ENCODE results near the gene IRF5.
"Not testable (repeated sequence)": the region's sequence is repeated elsewhere in the genome, so short reads cannot be mapped to it uniquely, and the experiment has no call there.

IRF5 gene

DNA sequence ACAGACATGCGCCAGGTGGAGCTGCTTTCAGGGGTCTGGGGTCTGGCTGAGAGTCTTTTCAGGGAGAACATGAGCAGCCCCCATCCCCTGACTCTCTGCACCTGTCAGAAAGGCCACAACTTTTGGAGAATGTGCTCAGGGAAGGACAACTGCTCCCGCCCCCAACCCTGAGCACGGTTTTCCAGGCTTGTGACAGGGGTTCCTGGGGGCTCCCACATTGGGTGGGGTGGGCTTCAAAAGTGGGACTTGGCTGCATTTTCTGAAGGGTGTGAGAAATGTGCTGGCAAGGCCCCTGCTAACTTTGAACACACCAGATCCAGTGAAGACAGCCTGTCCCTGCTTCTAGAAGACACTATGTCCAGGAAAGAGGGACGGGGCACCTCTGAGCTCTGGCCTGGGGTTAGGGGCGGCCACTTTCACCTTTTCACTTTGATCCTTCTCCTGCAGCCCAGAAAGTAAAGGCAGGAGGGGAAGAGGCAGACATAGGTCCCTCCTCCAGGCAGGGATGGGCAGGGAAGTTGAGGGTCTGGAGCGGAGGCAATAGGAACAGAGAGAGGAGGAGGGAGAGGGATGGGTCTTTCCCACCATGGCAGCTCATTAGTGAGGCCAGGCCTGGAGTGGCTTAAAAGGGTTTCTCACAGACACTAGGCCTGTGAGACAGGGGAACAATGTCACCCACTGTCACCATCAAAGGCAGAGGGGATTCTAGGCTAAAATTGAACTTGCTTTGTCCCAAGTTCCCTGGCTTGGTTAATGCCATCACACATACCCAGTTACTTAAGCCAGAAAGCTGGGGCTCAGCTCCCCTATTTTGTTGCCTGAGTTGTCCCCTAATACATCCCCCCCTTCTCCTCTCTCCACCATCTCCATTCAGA is 28.7 kb upstream of the IRF5 start:
- TF ChIP-seq, protein P1, sequence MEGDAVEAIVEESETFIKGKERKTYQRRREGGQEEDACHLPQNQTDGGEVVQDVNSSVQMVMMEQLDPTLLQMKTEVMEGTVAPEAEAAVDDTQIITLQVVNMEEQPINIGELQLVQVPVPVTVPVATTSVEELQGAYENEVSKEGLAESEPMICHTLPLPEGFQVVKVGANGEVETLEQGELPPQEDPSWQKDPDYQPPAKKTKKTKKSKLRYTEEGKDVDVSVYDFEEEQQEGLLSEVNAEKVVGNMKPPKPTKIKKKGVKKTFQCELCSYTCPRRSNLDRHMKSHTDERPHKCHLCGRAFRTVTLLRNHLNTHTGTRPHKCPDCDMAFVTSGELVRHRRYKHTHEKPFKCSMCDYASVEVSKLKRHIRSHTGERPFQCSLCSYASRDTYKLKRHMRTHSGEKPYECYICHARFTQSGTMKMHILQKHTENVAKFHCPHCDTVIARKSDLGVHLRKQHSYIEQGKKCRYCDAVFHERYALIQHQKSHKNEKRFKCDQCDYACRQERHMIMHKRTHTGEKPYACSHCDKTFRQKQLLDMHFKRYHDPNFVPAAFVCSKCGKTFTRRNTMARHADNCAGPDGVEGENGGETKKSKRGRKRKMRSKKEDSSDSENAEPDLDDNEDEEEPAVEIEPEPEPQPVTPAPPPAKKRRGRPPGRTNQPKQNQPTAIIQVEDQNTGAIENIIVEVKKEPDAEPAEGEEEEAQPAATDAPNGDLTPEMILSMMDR (IDR thresholded peaks at IDR 0.05; ENCODE audit: borderline replicate concordance, insufficient read depth, low read depth, low read length): no peak
- H3K4me3 ChIP-seq (ENCODE audit: low read depth, low read length): no peak overlapping the region

DNA sequence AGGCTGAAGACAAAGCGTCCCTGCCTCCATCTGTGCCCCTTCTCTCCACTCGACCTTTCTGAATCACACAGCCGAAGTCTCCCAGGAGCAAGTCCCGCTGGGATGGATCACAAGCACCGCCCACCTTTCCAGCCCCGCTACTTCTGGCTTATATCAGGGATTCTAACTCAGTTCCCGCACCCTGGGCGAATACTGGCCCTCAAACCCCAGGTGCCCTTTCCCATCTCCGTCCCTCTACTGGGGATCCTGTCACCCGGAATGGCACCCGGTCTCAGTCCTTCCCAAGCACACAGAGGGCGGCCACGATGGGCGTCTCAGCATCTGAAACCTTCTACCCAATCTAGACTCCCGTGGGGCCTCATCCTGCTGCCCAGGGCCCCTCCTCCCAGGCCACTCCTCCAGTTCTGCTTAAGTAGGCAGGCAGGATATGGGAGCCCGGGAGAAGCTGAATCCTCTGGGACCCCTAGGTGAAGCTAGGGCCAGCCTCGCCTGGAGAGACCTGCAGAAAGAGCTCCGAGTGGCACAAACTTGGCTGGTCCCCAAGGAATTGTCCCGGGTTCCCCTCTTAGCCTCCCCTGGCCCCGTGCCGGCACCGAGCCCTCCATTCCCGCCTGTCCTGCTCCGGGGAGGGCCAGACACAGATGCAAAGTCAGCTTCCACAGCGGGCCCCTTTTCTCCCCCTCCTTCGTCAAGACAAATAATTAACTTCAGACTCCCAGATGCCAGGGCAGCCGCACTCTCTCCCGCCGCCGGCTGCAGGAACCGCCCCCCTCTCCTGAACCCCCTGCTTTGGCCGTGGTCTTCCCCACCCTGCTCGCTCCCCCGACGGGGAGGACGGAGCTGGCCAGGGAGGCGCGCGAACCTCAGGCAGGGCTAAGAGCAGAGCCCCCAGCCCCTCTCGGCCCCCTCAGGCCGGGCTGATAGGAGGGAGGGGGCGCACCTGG is 27.8 kb upstream of the IRF5 start:
- TF ChIP-seq, protein P1 (IDR thresholded peaks at IDR 0.05; ENCODE audit: borderline replicate concordance, insufficient read depth, low read depth, low read length): no peak
- H3K4me3 ChIP-seq (ENCODE audit: low read depth, low read length): no peak overlapping the region

DNA sequence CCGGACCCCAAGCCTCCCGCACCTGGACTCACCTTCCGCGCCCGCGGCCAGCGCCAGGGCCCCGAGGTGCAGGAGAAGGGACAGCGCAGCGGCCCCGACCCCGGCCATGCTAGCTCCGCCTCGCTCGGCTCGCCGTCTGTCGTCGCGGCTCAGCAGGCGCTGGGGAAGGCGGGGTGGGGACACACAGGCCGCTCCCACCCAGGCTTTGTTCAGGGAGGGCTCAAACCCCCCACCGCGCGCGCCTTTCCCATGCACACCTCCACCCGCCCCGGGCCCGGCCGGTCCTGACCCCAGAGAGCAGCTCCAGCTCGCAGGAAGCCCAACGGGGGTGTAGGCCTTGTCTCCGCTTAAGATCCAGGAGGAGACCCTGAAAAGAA is 27.2 kb upstream of the IRF5 start, which contains the start of gene KCP:
TSS of gene KCP (minus strand) at position 141 of the 377 bp plus-strand sequence. CDS start at position 108, 33 bp downstream.
- TF ChIP-seq, protein P1 (IDR thresholded peaks at IDR 0.05; ENCODE audit: borderline replicate concordance, insufficient read depth, low read depth, low read length): no peak
- H3K4me3 ChIP-seq (ENCODE audit: low read depth, low read length): no peak within 1 kb of the TSS

DNA sequence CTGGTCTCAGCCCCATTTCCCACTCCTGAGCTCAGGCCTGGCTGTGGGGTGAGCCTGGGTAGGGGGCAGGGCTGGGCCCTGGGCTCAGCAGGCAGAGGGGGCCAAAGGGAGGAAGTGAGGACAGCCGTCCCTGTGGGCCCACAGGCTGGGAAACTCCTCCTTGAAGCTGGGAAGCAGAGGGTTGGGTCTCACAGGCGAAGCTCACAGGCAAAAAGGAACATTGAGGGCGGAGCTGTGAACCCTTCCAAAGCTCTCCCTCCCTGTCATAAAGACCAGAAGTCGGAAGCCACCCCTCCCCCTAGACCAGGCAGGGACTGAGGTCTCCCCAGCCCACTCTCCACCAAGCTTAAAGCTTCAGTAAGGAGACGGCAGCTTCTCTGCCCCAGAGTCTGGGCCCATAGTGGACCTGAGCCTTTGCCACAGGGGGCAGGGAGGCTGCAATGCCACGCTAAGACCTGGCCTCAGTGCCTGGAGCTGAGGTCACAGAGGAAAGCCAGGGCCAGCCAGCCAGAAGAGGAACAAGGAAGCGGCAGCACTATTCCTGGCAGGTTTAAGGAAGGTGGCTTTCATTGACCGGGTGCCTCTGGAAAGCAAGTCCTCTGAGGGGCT is 26.2 kb upstream of the IRF5 start:
- no peak overlapping the region for H3K4me3 ChIP-seq (ENCODE audit: low read depth, low read length)
- TF ChIP-seq, protein P1 (IDR thresholded peaks at IDR 0.05; ENCODE audit: borderline replicate concordance, insufficient read depth, low read depth, low read length): no peak

DNA sequence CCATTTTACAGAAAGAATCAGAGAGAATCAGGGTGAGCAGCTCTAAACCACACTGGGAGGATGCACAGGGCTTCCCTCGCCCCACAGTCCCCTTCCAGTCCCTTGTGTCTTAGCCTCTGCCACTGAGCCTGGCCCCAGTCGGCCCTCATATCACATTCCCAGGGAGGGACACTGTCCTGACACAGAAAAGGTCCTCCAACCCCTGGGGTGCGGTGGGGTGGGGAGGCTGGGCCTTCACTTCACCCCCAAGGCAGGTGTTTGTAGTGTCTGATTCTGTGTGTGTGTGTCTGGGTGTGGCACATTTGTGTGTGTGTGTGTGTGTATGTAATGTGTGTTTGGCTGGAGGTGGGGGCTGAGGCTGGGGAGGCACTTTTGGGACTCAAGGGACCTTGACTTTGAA is 25.4 kb upstream of the IRF5 start:
- TF ChIP-seq, protein P1 (IDR thresholded peaks at IDR 0.05; ENCODE audit: borderline replicate concordance, insufficient read depth, low read depth, low read length): no peak
- H3K4me3 ChIP-seq (ENCODE audit: low read depth, low read length): no peak overlapping the region

DNA sequence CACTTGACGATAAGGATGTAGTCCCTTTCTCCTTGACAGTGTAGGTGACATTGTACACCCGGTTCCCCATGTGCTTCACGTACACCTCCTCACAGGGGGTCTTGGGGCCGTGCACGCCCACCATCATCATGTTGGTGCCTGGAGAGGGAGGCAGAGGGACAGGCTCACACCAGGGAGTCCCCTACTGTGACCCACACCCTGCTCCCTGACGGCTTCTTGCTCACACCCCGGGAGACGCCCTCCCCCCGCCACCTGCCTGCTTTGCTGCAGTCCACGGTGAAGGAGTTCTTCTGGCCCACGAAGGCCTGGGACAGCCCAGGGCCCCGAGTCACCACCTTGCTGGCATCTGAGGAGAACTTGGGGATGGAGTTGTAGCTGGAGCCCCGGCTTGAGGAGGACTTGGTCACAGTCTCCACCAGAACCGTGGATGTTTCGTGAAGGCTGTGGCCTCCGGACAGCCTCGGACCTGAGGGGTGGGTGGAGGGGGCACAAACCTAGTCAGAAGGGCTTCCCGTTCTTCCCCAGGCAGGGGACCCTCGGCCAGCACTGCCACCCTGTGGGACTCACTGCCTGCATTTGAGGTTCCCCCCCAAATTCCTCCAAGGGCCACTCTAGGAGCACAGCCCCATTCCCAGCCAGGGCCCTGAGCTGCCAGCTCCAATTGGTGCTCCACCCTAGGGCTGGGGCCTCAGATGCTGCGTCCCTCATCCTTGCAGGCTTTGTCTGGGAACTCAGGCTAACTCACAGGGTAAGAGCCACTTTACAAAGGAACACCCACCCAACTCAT is 24.8 kb upstream of the IRF5 start:
- not testable (repeated sequence) for H3K4me3 ChIP-seq (ENCODE audit: low read depth, low read length)
